Gastroesophageal sphincter (tissue), 3 donors: ENCODE results near the gene SSU72.

Experiments
- CTCF ChIP-seq, 4 experiments: fragments of 200-600 bp in 2 of 4; fragments of 450-650 bp in 2 of 4; sonication (generic) in 1 of 4; IDR thresholded peaks; one replicate each; pipeline ENCODE4 v1.5.1; 2017 to 2019; ENCODE audit warnings: antibody characterized with exemption in 4 of 4, mild to moderate bottlenecking in 2 of 4, moderate library complexity in 2 of 4
- EP300 ChIP-seq: sonication (generic); formaldehyde crosslinking; IDR thresholded peaks from one replicate; pipeline ENCODE4 v1.6.1; 2017; ENCODE audit warnings: antibody characterized with exemption, mild to moderate bottlenecking
- POLR2A ChIP-seq, 2 donors: fragments of 450-650 bp; IDR thresholded peaks; one replicate each; pipeline ENCODE4 v1.6.1; 2017; ENCODE audit warnings: antibody characterized with exemption in 2 of 2, mild to moderate bottlenecking in 2 of 2, moderate library complexity in 1 of 2
- POLR2AphosphoS5 ChIP-seq: sonication (generic); formaldehyde crosslinking; IDR thresholded peaks from one replicate; pipeline ENCODE4 v1.6.1; 2017; ENCODE audit warnings: antibody characterized with exemption

GRCh38 chr1:1554926-1555915, 19.4 kb downstream of the SSU72 start:
- TF ChIP-seq CTCF (IDR thresholded peaks at IDR 0.05) (no peak), POLR2AphosphoS5 (no peak), EP300 (no peak), POLR2A (IDR thresholded peaks at IDR 0.05) (no peak)
